ENCODE data around the gene EFS.

The EFS gene

DNA sequence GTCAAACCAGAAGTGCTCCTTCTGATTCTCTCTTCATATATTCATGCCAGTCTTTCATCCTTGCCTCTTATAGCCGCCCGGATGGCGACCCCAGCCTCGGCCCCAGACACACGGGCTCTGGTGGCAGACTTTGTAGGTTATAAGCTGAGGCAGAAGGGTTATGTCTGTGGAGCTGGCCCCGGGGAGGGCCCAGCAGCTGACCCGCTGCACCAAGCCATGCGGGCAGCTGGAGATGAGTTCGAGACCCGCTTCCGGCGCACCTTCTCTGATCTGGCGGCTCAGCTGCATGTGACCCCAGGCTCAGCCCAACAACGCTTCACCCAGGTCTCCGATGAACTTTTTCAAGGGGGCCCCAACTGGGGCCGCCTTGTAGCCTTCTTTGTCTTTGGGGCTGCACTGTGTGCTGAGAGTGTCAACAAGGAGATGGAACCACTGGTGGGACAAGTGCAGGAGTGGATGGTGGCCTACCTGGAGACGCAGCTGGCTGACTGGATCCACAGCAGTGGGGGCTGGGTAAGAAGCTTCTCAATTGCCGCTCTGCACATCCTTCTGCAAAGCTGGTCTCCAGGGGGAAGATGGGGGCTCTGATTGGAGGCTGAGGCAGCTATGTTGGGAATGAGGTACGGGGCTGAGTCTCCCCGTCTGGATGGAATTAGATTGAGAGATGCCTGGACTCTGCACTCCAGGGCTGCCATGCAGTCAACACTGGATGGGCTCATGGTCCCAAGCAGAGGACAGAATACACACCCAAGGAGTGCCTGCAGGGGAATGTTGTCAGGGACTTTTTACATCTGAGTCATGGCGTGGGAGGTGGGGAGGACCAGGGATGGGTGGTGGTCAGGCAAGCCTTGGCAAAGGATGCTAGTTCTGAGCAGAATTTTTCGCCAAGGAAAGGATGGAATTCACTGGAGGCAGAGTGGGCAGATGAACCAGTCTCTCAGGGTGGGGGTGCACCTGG lies 57.0 kb downstream of the EFS start:
- H3K27ac ChIP-seq: peak overlapping the region; percentile 93
- TF ChIP-seq, protein P1, sequence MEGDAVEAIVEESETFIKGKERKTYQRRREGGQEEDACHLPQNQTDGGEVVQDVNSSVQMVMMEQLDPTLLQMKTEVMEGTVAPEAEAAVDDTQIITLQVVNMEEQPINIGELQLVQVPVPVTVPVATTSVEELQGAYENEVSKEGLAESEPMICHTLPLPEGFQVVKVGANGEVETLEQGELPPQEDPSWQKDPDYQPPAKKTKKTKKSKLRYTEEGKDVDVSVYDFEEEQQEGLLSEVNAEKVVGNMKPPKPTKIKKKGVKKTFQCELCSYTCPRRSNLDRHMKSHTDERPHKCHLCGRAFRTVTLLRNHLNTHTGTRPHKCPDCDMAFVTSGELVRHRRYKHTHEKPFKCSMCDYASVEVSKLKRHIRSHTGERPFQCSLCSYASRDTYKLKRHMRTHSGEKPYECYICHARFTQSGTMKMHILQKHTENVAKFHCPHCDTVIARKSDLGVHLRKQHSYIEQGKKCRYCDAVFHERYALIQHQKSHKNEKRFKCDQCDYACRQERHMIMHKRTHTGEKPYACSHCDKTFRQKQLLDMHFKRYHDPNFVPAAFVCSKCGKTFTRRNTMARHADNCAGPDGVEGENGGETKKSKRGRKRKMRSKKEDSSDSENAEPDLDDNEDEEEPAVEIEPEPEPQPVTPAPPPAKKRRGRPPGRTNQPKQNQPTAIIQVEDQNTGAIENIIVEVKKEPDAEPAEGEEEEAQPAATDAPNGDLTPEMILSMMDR (conservative IDR thresholded peaks at IDR 0.05): no peak
- TF ChIP-seq ZFX (IDR thresholded peaks at IDR 0.05): no peak

DNA sequence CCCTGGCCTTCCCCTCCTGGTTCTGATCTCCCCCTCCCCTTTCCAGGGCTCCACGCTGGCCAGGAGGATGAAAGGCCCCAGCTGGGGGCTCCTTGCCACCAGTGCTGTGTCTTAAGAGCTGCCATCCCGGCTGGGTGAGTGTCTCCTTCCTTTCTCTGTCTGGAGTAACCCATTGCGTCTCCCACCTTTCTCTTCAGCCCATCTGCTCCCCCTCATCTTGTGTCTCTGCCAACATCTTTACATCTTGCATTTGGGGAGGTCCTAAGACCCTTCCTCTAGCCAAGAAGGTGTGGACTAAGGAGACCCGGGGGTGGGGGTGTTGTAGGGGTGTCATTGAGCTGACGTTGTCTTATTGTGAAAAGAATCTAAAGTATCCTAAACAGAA lies 57.8 kb downstream of the EFS start:
- H3K27ac ChIP-seq: peak overlapping the region; percentile 93

DNA sequence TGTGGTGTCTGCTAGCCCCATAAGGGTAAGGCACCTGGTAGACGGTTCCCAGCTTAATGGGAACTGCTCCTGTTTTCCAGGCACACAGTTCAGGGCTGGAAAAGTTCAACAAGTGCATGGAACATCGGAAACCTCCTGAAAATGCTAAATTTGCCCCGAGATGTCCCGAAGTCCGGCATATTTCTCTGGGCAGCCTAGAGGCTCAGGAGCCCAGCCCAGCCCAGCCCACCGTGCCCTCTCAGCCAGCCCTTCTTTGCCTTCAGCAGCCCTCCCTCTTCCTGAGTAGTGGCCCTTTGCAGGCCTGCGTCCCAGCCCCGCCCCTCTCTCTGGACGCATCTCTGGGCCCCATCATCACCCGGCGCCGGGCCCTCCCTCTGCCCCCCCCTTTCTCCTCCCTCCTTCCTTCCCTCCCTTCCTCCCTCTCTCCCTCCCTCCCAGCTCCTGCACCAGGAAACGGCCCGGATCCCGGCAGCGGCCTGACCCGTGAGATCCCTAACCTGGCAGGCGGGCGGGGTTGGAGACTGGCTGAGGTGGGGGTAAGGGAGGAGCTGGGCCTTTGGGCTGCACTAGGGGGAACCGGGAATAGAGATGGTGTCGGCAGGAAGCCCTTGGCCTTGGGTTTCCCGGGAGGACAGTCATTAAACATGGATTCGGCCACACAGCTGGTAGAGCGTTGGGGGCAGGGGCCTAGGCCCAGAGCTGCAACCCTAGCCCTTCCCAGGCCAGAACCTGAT lies 58.4 kb downstream of the EFS start, which contains the start of gene BCL2L2:
BCL2L2 (plus strand) TSS at position 422 of the 734 bp plus-strand sequence. CDS start 935 bp downstream, outside the sequence.
- peak within 1 kb of the TSS; percentile 93 for H3K27ac ChIP-seq
- TF ChIP-seq, protein P1 (conservative IDR thresholded peaks at IDR 0.05): no peak
- TF ChIP-seq ZFX (IDR thresholded peaks at IDR 0.05): peak; percentile 87; the same call in 1 of the 2 replicates

More for the DNA sequence above, 57.8 kb downstream of the EFS start:
- TF ChIP-seq, protein P1 (conservative IDR thresholded peaks at IDR 0.05): no peak
- 0 out of 2 replicates have a peak, but pooled peaks have one; percentile 47 for TF ChIP-seq ZFX (IDR thresholded peaks at IDR 0.05)

Data from C4-2B (cell line).